Activated CD4-positive, alpha-beta T cell treated with anti-CD3 and anti-CD28 coated beads for 24 hours (primary cell): ENCODE measurements around the gene PHOX2B.
"Not testable (repeated sequence)": the region's sequence is repeated elsewhere in the genome, so short reads cannot be mapped to it uniquely, and the experiment has no call there.

Experiments used
- DNase-seq, 2 donors: peaks; one replicate each; pipeline ENCODE4 v3.0.0-alpha.2; 2020; ENCODE audit warnings: low read depth in 2 of 2

PHOX2B gene

GRCh38 chr4:41748074-41748570 is 403 bp downstream of the PHOX2B start:
- no peak for DNase-seq

- DNase-seq = no peak
Measured at GRCh38 chr4:41747230-41748055, 1.1 kb downstream of the PHOX2B start.

- no peak for DNase-seq
Measured at GRCh38 chr4:41746440-41747229, 1.9 kb downstream of the PHOX2B start.

- no peak for DNase-seq
Measured at GRCh38 chr4:41746025-41746439, 2.5 kb downstream of the PHOX2B start.

GRCh38 chr4:41745292-41746024 is 3.1 kb downstream of the PHOX2B start:
- DNase-seq = no peak

- no peak for DNase-seq
Measured at GRCh38 chr4:41744572-41745291, 3.8 kb downstream of the PHOX2B start.

GRCh38 chr4:41741354-41741753 is 7.2 kb downstream of the PHOX2B start:
- no peak for DNase-seq

GRCh38 chr4:41737491-41737890 is 11.0 kb downstream of the PHOX2B start:
- not testable (repeated sequence) for DNase-seq

GRCh38 chr4:41734371-41734770 is 14.2 kb downstream of the PHOX2B start:
- no peak for DNase-seq

GRCh38 chr4:41731569-41732126 is 16.9 kb downstream of the PHOX2B start:
- DNase-seq = no peak

- no peak for DNase-seq
Measured at GRCh38 chr4:41728573-41728913, 20.0 kb downstream of the PHOX2B start.

GRCh38 chr4:41727861-41728572 is 20.5 kb downstream of the PHOX2B start:
- DNase-seq = no peak

GRCh38 chr4:41725254-41725653 is 23.3 kb downstream of the PHOX2B start:
- DNase-seq = no peak

- DNase-seq = no peak
Measured at GRCh38 chr4:41723286-41723685, 25.2 kb downstream of the PHOX2B start.

GRCh38 chr4:41722181-41722580 is 26.3 kb downstream of the PHOX2B start:
- no peak for DNase-seq

GRCh38 chr4:41719417-41719816 is 29.1 kb downstream of the PHOX2B start:
- no peak for DNase-seq

GRCh38 chr4:41718907-41719306 is 29.6 kb downstream of the PHOX2B start:
- DNase-seq = no peak

GRCh38 chr4:41715155-41715554 is 33.4 kb downstream of the PHOX2B start:
- DNase-seq = no peak

GRCh38 chr4:41714364-41715000 is 34.0 kb downstream of the PHOX2B start:
- no peak for DNase-seq

- DNase-seq = no peak
Measured at GRCh38 chr4:41713768-41714167, 34.8 kb downstream of the PHOX2B start.
